ENCODE results near the gene IFT43. TPM values are rescaled to one million over a fixed set of nuclear protein-coding genes. Genes with fewer than 3 reads are reported as not detected.

IFT43 gene
- total RNA-seq, 1 experiment from 2014 or later = 37.9 TPM

GRCh38 chr14:76019676-76020075, 34.1 kb downstream of the IFT43 start:
- peaks cover 5% of the 10 kb centered on the region for H3K36me3 Mint-ChIP-seq (ENCODE audit: insufficient read depth, unreplicated experiment)
- CTCF ChIA-PET = no interaction called here

DNA sequence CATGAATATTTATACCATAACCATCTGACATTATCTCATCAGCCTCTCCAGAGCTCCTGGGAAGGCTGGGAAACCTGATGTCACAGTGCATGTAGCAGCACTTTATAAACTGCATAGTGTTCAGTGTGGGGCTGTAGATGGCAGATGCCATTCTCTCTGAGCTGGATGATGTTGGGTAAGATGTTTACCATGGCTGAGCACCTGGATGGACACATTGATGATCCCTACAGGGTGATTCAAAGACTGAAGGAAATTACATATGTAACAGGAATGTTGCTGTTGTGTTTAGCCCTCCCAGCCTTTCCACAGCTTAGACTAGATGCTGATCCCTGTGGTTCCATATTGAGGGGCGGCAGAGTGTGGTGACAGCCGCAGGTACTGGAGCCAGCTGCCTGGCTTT, 37.4 kb downstream of the IFT43 start:
- H3K27ac Mint-ChIP-seq (ENCODE audit: unreplicated experiment) = no peak overlapping the region
- H3K36me3 Mint-ChIP-seq (ENCODE audit: insufficient read depth, unreplicated experiment) = no peaks in the 10 kb centered on the region
- intact Hi-C loops (cut with micrococcal nuclease; ENCODE audit: unreplicated experiment) = no loop called here
- peaks cover 2% of the 10 kb centered on the region for H3K9me3 Mint-ChIP-seq (ENCODE audit: low read depth, unreplicated experiment)
- CTCF ChIA-PET = no interaction called here
- TF ChIP-seq CTCF (IDR thresholded peaks at IDR 0.05; ENCODE audit: unreplicated experiment) = no peak
- no TSS peak for BruUV-seq (replicated peaks)
- H3K4me1 Mint-ChIP-seq (ENCODE audit: low read depth, unreplicated experiment) = no peaks in the 10 kb centered on the region
- DNase-seq = no peak
- no peak overlapping the region for H3K4me3 Mint-ChIP-seq (ENCODE audit: low read depth, unreplicated experiment)
- no peaks in the 10 kb centered on the region for H3K27me3 Mint-ChIP-seq (ENCODE audit: unreplicated experiment)

More at GRCh38 chr14:76019676-76020075, 34.1 kb downstream of the IFT43 start:
- intact Hi-C loops (cut with micrococcal nuclease; ENCODE audit: unreplicated experiment) = no loop called here
- Mint-ChIP-seq H3K4me3 (ENCODE audit: low read depth, unreplicated experiment) (no peak overlapping the region), H3K27ac (ENCODE audit: unreplicated experiment) (no peak overlapping the region), H3K9me3 (ENCODE audit: low read depth, unreplicated experiment) (peaks cover 2% of the 10 kb centered on the region), H3K4me1 (ENCODE audit: low read depth, unreplicated experiment) (no peaks in the 10 kb centered on the region), H3K27me3 (ENCODE audit: unreplicated experiment) (no peaks in the 10 kb centered on the region)
- no peak for TF ChIP-seq CTCF (IDR thresholded peaks at IDR 0.05; ENCODE audit: unreplicated experiment)
- DNase-seq = no peak
- BruUV-seq (replicated peaks) = no TSS peak

GRCh38 chr14:76023757-76024156, 38.2 kb downstream of the IFT43 start:
- H3K36me3 Mint-ChIP-seq (ENCODE audit: insufficient read depth, unreplicated experiment) = no peaks in the 10 kb centered on the region
- BruUV-seq (replicated peaks) = no TSS peak
- CTCF ChIA-PET = no interaction called here

GRCh38 chr14:76024211-76024907, 38.8 kb downstream of the IFT43 start:
- intact Hi-C loops (cut with micrococcal nuclease; ENCODE audit: unreplicated experiment) = no loop called here
- H3K36me3 Mint-ChIP-seq (ENCODE audit: insufficient read depth, unreplicated experiment) = no peaks in the 10 kb centered on the region
- no peak for TF ChIP-seq CTCF (IDR thresholded peaks at IDR 0.05; ENCODE audit: unreplicated experiment)
- DNase-seq = no peak
- H3K9me3 Mint-ChIP-seq (ENCODE audit: low read depth, unreplicated experiment) = peaks cover 1% of the 10 kb centered on the region
- BruUV-seq (replicated peaks) = no TSS peak
- H3K27ac Mint-ChIP-seq (ENCODE audit: unreplicated experiment) = no peak overlapping the region
- no peaks in the 10 kb centered on the region for H3K4me1 Mint-ChIP-seq (ENCODE audit: low read depth, unreplicated experiment)
- H3K4me3 Mint-ChIP-seq (ENCODE audit: low read depth, unreplicated experiment) = no peak overlapping the region
- H3K27me3 Mint-ChIP-seq (ENCODE audit: unreplicated experiment) = no peaks in the 10 kb centered on the region
- CTCF ChIA-PET = no interaction called here

More at GRCh38 chr14:76023757-76024156, 38.2 kb downstream of the IFT43 start:
- DNase-seq = no peak
- intact Hi-C loops (cut with micrococcal nuclease; ENCODE audit: unreplicated experiment) = no loop called here
- Mint-ChIP-seq H3K27ac (ENCODE audit: unreplicated experiment) (no peak overlapping the region), H3K4me3 (ENCODE audit: low read depth, unreplicated experiment) (no peak overlapping the region), H3K4me1 (ENCODE audit: low read depth, unreplicated experiment) (no peaks in the 10 kb centered on the region), H3K27me3 (ENCODE audit: unreplicated experiment) (no peaks in the 10 kb centered on the region), H3K9me3 (ENCODE audit: low read depth, unreplicated experiment) (peaks cover 2% of the 10 kb centered on the region)
- no peak for TF ChIP-seq CTCF (IDR thresholded peaks at IDR 0.05; ENCODE audit: unreplicated experiment)

All from Calu3 (cell line).